HFFc6 (cell line): ENCODE data around the gene SLC9A5. TPM values are rescaled to one million over a fixed set of nuclear protein-coding genes. Genes with fewer than 3 reads are reported as not detected.

Experiments
- DNase-seq: peaks from one replicate; pipeline ENCODE4 v3.0.0-alpha.2; 2018
- H3K27ac Mint-ChIP-seq: 2 replicates; pipeline ENCODE4 v1.8.0; 2020; ENCODE audit warnings: mild to moderate bottlenecking, mixed read lengths
- H3K27me3 Mint-ChIP-seq: 2 replicates; pipeline ENCODE4 v1.8.0; 2021; ENCODE audit warnings: mild to moderate bottlenecking, moderate library complexity, mixed read lengths; ENCODE audit not compliant: insufficient read depth
- H3K36me3 Mint-ChIP-seq: 2 replicates; pipeline ENCODE4 v1.8.0; 2021; ENCODE audit warnings: low read depth, mixed read lengths
- H3K4me1 Mint-ChIP-seq: 2 replicates; pipeline ENCODE4 v1.8.0; 2020; ENCODE audit warnings: low read depth, mixed read lengths
- H3K4me3 Mint-ChIP-seq: 2 replicates; pipeline ENCODE4 v1.8.0; 2020; ENCODE audit warnings: mild to moderate bottlenecking, moderate library complexity, mixed read lengths
- H3K9me3 Mint-ChIP-seq: 2 replicates; pipeline ENCODE4 v1.8.0; 2020; ENCODE audit warnings: mild to moderate bottlenecking, mixed read lengths
- total RNA-seq, 6 experiments: library from RNA; stranded (reverse); fragmentation: NEBNext Ultra II Directional; extraction: Animal tissue kit (Norgen Biotek cat#: 25700); gene quantifications; 2 replicates in 1 of 6; 3 replicates in 5 of 6; pipeline ENCODE4 v1.2.3, GENCODE V29; 2021
- TF ChIP-seq, protein P1 (sequence below): fragments of 200-600 bp; sonication (generic); IDR thresholded peaks from 2 replicates; pipeline ENCODE4 v1.5.0; 2021; ENCODE audit warnings: antibody characterized with exemption, mild to moderate bottlenecking

Gene SLC9A5
- total RNA-seq, 6 experiments from 2014 or later, result 3.3 to 4.2 (median 3.7) TPM

DNA sequence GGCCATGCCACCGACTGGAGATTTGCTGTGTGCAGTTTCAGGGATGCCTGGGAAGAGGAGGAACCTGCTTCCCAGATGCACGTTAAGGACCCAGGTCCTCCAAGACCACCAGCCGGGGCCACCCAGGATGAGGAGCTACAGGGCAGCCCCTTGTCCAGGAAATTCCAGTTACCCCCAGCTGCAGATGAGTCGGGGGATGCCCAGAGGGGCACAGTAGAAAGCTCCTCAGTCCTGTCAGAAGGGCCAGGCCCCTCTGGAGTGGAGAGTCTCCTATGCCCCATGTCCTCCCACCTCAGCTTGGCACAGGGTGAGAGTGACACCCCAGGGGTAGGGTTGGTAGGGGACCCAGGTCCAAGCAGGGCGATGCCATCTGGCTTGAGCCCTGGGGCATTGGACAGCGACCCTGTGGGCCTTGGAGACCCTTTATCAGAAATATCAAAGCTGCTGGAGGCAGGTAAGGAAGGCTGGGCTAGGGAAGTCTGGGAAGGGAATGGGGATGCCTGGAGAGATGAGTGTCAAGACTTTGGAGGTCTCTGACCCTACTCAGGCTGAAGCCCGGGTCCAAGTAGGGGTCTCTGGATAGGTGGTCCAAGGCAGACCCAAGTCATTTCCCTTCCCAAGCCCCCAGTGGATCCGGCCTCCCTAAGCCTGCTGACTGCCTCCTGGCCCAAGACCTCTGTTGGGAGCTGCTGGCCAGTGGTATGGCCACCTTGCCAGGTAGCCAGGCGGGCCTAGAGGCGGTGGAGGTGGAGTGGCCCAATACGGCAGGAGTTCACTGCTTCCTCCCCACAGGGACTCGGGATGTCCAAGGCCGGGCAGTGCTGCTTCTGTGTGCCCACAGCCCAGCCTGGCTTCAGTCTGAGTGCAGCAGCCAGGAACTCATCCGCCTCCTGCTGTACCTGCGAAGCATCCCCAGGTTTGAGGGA, 31.6 kb downstream of the SLC9A5 start:
- no peaks in the 10 kb centered on the region for H3K9me3 Mint-ChIP-seq
- H3K36me3 Mint-ChIP-seq, result peaks cover 13% of the 10 kb centered on the region
- peaks cover 4% of the 10 kb centered on the region; the same call in 1 of the 2 replicates for H3K27me3 Mint-ChIP-seq
- H3K27ac Mint-ChIP-seq, result peak overlapping the region; percentile 42; the same call in 1 of the 2 replicates
- peak overlapping the region; percentile 17; the same call in 1 of the 2 replicates for H3K4me3 Mint-ChIP-seq
- TF ChIP-seq, protein P1, sequence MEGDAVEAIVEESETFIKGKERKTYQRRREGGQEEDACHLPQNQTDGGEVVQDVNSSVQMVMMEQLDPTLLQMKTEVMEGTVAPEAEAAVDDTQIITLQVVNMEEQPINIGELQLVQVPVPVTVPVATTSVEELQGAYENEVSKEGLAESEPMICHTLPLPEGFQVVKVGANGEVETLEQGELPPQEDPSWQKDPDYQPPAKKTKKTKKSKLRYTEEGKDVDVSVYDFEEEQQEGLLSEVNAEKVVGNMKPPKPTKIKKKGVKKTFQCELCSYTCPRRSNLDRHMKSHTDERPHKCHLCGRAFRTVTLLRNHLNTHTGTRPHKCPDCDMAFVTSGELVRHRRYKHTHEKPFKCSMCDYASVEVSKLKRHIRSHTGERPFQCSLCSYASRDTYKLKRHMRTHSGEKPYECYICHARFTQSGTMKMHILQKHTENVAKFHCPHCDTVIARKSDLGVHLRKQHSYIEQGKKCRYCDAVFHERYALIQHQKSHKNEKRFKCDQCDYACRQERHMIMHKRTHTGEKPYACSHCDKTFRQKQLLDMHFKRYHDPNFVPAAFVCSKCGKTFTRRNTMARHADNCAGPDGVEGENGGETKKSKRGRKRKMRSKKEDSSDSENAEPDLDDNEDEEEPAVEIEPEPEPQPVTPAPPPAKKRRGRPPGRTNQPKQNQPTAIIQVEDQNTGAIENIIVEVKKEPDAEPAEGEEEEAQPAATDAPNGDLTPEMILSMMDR, result no peak
- no peak for DNase-seq
- H3K4me1 Mint-ChIP-seq, result peaks cover 39% of the 10 kb centered on the region

DNA sequence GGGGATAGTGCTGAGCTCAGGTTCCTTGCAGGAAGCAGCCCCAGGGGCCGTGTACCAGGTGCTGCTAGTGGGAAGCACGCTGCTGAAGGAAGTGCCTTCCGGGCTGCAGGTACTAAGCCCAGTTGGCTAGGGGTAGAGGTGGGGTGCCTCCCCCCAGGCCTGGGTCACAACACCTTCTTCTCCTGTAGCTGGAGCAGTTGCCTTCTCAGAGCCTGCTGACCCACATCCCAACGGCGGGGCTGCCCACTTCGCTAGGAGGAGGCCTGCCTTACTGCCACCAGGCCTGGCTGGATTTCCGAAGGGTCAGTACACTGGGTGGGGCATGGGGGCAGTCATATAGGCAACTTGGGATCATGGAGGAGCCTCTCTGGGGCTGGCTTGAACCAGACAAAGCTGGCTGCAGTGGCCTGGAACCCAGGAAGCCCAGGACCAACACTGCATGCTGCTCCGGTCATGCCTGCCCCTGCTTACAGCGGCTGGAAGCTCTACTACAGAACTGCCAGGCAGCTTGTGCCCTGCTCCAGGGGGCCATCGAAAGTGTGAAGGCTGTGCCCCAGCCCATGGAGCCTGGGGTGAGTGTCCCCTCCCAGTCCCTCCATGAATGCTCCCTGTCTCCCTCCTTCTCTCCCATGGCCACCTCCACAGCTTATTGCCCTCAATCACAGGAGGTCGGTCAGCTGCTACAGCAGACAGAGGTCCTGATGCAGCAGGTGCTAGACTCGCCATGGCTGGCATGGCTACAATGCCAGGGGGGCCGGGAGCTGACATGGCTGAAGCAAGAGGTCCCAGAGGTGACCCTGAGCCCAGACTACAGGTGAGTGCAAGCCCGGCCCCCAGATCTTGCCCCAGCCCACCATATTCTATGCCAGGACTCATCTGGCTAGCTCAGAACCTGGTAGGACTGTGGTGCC, 33.0 kb downstream of the SLC9A5 start:
- peaks cover 31% of the 10 kb centered on the region for H3K4me1 Mint-ChIP-seq
- peaks cover 13% of the 10 kb centered on the region for H3K36me3 Mint-ChIP-seq
- DNase-seq, result no peak
- H3K27ac Mint-ChIP-seq, result no peak overlapping the region
- H3K4me3 Mint-ChIP-seq, result no peak overlapping the region
- peaks cover 6% of the 10 kb centered on the region for H3K27me3 Mint-ChIP-seq
- no peaks in the 10 kb centered on the region for H3K9me3 Mint-ChIP-seq
- TF ChIP-seq, protein P1, result no peak

DNA sequence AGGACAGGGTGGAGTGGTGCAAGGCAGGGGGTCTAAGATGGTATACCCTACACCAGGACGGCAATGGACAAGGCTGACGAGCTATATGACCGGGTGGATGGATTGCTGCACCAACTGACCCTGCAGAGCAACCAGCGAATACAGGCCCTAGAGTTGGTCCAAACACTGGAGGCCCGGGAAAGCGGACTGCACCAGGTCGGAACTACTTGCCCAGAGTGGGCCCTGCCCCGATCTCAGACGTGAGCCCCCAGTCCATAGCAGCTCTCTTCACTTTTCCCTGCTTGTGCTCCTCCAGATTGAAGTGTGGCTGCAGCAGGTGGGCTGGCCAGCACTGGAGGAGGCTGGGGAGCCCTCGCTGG, 33.6 kb downstream of the SLC9A5 start:
- Mint-ChIP-seq H3K9me3 (no peaks in the 10 kb centered on the region), H3K4me3 (no peak overlapping the region), H3K36me3 (peaks cover 13% of the 10 kb centered on the region), H3K4me1 (peaks cover 25% of the 10 kb centered on the region), H3K27ac (no peak overlapping the region), H3K27me3 (peaks cover 6% of the 10 kb centered on the region)
- DNase-seq, result no peak
- TF ChIP-seq, protein P1, result no peak

DNA sequence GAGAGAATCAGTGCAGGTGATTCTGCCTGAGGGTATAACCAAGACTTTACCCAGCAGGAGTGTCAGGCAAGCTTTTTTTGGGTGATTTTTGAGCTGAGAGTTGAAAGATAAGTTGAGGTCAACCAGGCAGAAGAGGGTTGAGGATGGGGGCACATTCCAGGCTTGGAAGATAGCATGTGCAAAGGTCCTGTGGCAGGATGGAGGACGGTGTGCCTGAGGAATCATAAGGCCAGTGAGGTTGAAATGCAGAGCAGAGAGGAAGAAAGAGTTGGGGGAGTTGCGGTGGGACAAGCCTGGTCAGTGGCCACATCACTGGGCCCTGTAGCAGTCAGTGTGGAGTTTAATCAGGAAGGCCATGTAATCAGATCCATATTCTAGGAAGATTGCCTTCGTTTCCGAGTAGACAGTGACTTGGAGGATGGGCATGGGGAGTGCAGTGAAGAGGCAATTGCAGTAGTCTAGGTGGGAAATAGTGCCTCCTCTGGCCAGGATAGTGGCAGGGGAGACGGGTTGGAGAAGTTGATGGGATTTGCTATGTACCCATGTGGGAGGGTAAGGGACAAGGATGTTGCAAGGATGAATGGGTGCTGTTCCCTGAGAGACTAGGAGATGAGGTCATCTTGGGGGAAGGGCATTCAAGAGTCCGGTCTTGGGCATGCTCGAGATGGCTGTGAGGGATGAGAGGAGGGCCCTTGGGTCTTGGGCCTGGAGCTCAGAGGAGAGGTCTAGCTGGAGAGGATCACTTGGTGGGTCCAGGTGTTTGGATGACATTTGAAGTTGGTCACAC, 34.5 kb downstream of the SLC9A5 start:
- H3K4me3 Mint-ChIP-seq, result no peak overlapping the region
- TF ChIP-seq, protein P1, result peak; percentile 43
- no peak overlapping the region for H3K27ac Mint-ChIP-seq
- H3K27me3 Mint-ChIP-seq, result peaks cover 8% of the 10 kb centered on the region
- DNase-seq, result peak; percentile 8
- peaks cover 17% of the 10 kb centered on the region for H3K4me1 Mint-ChIP-seq
- no peaks in the 10 kb centered on the region for H3K9me3 Mint-ChIP-seq
- peaks cover 13% of the 10 kb centered on the region for H3K36me3 Mint-ChIP-seq
